HG03575 (cell line): ENCODE results near the gene P4HTM.

Experiments
- ATAC-seq: cut with Tn5 transposase; IDR thresholded peaks from one replicate; pipeline ENCODE4 v1.9.1; 2021; ENCODE audit not compliant: unreplicated experiment, insufficient number of reproducible peaks, low FRiP score; ENCODE audit errors: extremely low read depth

Gene P4HTM, protein sequence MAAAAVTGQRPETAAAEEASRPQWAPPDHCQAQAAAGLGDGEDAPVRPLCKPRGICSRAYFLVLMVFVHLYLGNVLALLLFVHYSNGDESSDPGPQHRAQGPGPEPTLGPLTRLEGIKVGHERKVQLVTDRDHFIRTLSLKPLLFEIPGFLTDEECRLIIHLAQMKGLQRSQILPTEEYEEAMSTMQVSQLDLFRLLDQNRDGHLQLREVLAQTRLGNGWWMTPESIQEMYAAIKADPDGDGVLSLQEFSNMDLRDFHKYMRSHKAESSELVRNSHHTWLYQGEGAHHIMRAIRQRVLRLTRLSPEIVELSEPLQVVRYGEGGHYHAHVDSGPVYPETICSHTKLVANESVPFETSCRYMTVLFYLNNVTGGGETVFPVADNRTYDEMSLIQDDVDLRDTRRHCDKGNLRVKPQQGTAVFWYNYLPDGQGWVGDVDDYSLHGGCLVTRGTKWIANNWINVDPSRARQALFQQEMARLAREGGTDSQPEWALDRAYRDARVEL

DNA sequence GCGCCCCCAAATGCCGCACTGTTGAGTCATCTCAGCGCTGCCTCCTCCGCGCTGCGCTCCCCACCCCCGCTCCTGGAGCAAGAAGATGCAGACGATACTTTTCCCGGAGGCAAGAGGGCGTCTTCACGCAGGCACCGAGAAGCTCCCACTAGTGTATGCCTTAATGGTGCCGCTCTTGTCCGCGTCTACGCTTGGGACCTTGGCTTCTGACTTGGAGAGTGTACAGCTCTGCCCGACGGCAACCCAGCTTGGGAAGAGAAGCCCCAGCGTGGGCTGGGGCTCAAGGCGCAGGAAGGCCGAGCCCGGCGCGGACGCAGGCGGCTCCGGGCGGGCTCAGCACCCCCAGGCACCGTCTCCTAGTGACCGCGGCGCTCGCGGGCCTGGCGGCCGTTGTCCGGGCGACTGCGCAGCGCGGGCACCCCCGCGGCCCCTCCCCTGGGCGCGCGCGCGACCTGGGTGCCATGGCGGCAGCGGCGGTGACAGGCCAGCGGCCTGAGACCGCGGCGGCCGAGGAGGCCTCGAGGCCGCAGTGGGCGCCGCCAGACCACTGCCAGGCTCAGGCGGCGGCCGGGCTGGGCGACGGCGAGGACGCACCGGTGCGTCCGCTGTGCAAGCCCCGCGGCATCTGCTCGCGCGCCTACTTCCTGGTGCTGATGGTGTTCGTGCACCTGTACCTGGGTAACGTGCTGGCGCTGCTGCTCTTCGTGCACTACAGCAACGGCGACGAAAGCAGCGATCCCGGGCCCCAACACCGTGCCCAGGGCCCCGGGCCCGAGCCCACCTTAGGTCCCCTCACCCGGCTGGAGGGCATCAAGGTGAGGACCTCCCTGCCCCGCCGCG is at the start of gene P4HTM:
P4HTM (plus strand) TSS at position 446 of the 840 bp plus-strand sequence; CDS start at position 462, 16 bp downstream.
- ATAC-seq: no peak

DNA sequence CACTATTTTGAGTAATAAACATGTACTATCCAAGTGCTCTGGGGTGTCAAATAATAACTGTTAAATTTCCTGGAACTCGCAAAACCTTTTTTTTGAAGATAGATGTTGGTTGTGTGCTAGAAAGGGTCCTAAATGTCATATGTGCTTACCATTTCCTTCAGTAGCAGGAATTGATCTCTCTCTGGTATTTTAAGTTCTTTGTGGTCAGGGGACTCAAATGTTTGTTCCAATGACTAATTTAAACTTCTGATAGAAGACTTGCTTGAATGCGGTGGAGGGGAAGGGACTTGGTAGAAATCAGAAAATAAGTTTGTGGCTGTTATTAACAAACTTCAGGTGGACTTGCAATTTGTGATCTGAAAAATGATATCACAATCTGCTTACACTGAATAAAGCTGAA is 44.6 kb upstream of the P4HTM start:
- ATAC-seq: no peak

DNA sequence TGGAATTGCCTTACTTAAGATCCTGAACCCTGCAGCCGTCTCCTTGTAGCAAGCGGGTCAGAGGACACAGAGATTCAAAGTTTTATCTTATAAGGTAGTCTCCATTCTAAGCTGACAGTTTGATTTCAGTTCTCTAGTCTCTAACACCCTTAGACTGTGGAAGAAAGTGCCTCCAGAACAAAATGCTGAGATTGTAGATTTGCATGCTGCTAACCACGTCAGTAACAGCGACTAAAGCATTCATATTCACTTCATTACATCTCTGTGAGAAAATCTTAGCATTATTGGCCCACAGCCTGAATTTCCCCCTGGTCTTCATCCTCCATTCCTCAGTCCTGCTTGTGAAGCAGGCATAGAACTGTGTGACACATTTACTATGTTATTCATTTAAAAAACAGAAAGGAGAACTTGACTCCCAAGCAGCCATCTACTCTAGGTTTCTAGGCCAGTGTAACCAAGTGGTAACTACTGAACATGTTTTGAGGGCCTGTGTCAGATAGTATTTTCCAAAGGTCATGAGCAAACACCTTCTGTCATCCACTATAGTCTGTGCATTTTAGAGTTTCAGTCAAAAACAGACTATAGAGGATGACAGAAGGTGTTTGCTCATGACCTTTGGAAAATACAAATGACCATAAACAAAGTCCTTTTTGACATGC is 44.0 kb upstream of the P4HTM start:
- ATAC-seq: no peak

DNA sequence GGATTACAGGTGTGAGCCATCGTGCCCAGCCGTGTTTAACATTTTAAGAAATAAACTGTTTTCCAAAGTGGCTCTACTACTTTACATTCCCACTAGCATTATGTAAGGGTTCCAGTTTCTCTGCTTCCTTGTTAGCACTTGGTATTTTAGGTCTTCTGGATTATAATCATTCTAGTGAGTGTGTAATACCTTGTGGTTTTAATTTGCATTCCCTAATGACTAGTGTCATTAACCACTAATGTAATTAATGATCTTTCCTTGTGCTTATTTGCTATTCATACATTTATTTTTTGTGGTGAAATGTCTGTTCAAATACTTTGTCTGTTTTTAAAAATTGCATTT is 40.7 kb upstream of the P4HTM start:
- ATAC-seq: no peak

DNA sequence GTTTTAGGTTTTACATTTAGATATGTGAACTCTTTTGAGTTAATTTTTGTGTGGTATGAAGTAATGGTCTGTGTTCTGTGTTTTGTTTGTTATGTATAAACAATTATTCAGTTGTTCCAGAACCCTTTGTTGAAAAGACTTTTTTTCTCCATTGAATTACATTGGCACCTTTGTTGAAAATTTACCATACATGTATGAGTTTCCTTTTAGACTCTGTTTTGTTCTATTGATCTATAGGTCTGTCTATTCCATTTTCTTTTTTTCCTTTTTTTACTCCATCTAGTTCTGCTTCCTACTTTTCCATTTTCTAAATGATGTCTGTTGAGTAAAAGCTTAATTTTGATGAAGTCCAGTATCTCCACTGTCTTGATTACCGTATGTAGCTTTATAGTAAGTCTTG is 40.0 kb upstream of the P4HTM start:
- no peak for ATAC-seq

DNA sequence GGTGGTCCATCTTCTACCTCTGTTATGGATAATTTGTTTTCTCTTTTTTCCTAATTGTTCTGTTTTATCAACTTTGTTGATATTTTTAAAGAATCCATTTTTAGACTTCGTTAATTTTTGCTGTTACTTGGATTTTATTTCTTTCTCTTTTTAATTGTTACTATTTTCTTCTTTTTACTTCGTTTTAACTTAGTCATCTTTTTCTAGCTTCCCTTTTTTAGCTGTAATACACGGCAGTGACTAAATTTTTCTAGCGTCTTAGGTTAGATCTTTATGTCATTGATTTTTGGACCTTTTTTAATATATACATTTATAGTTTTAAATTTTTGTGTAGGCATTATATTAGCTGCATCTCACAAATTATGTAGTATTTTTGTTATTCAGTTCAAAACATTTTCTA is 38.3 kb upstream of the P4HTM start:
- no peak for ATAC-seq

DNA sequence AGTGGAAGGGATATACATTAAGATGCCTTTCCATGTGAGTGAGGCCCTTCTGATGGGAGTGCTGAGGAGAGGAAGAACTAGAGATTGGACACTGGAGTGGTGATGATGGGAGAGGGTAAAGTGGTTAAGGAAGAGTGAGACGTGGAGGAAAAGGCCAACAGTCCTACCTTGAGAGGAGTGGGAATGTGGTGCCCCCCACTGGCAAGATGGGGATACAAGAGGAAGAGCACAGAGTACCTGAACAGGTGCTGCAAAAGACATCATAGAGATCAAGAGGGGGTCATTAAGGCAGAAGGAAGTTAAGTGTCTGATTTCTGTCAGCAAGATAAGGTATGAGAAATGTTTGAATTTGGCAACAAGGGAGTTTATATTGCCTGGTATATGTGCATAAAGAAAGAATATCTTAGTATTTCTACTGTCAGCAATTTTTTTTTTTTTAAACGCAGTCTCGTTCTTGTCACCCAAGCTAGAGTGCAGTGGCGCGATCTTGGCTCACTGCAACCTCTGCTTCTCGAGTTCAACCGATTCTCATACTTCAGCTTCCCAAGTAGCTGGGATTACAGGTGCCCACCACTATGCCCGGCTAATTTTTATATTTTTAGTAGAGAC is 37.4 kb upstream of the P4HTM start:
- no peak for ATAC-seq

DNA sequence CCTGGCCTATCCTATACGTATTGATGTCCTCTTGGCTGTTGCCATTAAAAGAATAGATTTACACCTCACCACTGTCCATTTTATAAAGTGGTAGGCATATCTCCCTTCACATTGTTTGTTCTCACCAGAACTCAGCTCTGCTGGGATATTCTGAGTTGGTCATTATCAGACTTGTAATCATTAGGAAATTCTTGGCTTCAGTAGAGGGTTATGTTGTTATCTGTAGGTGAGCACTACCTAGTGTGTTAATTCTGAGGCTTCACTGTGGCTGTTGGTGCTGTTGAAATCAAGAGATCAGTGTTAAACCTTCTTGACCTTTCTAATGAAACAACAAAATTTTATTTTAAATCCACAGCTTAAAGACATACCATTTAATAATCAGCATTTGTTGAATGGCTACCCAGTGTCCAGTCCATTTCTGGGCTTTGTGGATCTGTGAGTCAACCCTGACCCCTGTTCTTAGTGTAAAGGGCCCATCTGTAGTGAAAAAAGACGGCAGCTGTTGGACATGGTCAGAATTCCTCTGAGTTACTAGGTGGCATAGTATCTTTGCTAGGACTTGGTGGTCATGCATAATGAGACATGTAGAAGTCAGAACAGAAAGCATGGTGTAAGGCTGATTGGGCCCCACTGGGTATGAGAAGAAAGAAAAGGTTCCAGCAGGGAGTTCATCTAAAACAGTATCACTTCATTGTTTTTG is 32.9 kb upstream of the P4HTM start:
- ATAC-seq: no peak

DNA sequence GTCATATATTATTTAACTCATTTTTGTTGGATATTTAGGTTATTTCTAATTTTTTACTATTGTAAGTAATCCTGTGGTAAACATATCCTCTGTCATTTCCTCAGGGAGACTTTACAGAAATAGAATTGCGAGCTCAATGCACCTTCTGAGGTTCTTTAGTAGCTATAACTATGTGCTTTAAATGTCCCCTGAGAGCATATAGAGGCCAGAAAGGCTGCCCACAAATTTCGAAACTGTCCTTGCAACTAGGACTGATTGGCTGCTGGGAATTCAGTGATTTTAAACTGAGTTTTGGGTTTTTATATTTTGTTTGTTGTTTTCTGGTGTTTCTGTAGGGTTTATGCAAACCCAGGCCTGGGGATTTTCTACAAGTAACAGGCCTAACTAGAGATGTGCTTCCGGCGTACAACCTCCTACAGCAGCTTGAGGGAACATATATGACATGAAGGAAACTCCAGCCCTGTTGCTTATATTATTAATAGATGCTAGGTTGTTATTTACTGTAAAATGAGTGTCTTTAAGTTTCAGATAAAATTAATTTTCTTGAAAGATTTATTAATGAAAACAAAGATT is 29.1 kb upstream of the P4HTM start:
- no peak for ATAC-seq

DNA sequence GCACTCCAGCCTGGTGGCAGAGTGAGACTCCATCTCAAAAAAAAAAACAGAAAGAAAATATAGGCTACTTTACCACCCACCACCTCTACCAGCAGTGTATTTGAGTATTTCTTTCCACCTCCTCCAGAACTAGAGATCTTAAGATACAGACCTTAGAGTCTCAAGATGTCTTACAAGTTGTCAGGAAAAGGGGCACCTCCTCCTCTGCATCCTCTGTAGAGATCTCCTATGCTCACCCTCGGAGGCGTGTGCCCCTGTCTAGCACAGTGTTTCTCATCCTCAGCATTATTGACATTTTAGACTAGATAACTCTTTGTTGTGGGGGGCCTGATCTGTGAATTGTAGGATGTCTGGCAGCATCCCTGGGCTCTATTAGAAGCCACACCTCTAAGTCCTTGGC is 27.7 kb upstream of the P4HTM start:
- no peak for ATAC-seq

DNA sequence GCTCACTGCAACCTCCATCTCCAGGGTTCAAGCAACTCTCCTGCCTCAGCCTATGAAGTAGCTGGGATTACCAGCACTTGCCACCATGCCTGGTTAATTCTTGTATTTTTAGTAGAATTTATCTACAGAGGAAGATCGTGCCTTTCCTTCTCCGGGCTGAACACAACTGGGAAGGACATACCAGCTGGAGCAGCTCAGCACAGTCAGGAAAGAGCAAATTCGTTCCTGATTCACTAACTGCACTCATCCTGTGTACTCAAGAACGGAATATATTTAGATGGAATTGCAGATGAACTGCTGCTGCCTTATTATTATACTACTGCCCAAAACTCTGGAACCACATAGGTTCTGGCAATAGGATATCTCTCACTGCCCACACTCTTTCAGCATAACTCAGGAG is 27.1 kb upstream of the P4HTM start:
- no peak for ATAC-seq

DNA sequence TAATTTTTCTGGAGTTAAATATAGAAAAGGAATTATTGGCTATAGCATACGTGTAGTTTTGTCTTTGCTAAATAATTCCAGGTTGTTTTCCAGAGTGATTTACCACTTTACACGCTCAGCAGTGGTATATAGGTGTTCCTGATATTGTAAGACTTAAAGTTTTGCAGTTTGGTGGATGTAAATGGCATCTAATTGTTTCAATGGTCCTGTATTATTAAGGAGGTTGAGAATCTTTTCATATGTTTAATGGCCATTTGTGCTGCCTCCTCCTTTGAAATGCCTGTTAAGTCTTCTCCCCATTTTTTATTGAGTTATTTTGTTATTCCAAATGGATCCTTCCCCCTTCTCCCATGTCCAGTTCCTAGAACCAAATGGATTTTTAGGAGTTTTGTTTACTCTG is 26.4 kb upstream of the P4HTM start:
- no peak for ATAC-seq

DNA sequence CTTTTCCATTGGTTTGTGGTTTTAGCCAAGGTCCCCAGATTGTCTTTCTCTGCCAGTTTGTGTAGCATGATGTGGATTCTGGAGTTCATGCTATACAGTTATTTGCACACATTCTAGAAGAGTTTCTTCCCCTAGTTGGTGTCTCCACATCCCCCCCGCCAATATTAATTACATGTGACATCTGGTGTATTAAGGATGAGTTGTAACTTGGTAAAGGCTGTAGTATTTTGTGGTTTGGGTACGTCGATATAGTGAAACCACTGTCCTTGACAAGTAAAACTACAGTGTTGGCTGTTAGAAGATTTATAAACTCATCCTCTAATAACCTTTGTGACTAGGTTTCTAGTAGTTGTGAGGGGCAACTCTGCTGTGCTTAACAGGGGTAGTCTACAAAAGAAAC is 23.7 kb upstream of the P4HTM start:
- no peak for ATAC-seq

DNA sequence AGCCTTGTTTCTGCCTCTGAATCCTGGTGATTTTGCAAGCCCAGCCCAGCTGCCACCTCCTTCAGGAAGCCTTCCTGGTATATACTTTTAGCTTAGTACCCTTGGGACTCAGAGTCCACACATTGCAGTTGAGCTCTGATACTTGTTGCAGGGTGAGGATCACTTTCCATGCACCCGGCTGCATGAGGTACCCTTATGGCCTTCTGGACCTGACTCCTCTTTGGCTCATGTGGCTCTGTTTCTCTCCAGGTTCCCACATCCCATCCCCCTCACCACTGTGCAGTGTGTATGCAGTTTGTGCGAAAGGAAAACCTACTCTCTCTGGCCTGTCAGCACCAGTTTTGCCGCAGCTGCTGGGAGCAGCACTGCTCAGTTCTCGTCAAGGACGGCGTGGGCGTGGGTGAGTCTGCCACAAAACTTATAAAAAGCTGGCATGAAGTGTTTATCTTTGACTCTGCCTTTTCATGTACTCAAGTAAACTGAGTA is 23.1 kb upstream of the P4HTM start:
- no peak for ATAC-seq

DNA sequence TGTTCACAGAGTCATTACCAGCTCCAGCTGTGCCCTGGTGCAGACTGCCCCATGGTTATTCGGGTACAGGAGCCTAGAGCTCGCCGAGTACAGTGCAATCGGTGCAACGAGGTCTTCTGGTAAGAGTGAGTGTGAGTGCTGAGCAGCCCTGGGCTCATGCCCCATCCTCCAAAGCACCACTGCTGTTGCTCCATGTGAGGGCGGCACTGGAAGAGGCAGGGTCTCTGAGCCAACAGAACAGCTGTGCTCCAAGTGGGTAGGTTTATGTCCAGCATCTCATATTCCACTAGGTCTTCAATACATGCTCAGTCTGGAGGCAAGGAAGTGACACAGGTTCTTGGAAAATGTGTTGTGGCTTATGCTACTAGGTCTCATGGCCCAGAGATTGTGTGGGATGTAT is 19.5 kb upstream of the P4HTM start:
- ATAC-seq: no peak

DNA sequence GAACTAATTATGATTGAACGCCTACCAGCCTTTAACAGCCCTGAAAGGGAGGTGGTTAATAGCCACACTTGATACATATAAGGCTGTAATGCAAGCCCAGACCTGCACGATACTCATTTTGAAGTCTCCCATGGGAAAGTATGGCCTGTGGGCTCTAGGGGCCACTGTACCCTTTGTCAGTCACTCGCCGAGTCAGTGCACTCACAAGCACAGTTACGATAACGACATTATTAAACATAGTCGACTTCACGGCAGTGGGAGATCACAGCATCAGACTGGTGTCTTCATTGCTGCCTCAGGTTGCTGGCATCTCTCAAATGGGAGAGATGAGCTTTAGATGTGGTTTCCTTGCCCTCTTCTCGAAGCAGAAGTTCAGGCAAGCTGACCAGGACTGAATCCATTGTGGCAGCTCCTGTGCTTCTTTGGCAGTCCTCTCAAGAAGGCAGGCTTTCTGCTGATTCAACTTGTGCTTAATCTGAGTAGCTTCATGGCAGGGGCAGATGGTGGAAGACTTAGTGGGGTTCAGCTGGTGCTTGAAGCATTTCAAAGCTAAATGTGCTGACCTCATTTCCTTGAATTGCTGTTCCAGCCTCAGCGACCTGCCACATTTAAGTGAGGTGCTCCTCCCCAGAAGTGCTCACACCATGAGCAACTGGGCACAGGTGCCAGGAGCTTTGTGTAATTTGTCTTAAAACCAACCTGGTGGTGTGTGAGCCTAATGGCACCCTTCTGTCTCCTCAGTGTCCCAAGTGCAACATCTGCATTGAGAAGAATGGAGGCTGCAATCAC is 15.8 kb upstream of the P4HTM start:
- ATAC-seq: no peak

DNA sequence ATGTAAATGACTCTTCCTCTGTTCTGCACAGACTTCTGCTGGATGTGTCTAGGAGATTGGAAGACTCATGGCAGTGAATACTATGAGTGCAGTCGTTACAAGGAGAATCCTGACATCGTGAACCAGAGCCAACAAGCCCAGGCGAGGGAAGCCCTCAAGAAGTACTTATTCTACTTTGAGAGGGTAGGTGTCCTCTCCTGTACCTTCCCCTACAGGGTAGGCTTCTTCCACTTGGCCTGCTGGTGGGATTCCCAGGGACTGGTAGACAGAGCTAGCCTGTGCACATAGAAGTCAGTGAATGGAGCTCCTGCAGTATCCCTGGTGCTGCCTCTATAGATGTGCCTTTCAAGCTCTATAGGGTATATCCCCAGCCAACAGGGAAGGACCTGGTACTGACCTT is 10.6 kb upstream of the P4HTM start:
- ATAC-seq: no peak

DNA sequence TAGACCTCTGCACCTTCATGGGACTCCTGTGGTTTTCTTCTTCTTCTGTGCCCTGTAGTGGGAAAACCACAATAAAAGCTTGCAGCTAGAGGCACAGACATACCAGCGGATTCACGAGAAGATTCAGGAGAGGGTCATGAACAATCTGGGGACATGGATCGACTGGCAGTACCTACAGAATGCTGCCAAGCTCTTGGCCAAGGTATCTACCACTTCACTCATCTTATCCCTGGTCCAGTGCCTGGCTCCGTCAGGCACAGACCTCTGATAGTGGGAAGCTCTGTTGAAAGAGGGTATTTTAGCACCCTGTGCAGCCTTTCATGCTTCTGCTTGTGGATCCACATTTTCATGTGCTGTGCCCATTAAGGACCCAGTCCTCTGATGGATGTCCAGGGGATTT is 9.7 kb upstream of the P4HTM start:
- ATAC-seq: no peak
